ENCODE data around the gene PCNX1.
A peak's percentile ranks its signal among the peaks of the same experiment; 100 is the strongest.
"Not testable (repeated sequence)": the region's sequence is repeated elsewhere in the genome, so short reads cannot be mapped to it uniquely, and the experiment has no call there.

The PCNX1 gene

DNA sequence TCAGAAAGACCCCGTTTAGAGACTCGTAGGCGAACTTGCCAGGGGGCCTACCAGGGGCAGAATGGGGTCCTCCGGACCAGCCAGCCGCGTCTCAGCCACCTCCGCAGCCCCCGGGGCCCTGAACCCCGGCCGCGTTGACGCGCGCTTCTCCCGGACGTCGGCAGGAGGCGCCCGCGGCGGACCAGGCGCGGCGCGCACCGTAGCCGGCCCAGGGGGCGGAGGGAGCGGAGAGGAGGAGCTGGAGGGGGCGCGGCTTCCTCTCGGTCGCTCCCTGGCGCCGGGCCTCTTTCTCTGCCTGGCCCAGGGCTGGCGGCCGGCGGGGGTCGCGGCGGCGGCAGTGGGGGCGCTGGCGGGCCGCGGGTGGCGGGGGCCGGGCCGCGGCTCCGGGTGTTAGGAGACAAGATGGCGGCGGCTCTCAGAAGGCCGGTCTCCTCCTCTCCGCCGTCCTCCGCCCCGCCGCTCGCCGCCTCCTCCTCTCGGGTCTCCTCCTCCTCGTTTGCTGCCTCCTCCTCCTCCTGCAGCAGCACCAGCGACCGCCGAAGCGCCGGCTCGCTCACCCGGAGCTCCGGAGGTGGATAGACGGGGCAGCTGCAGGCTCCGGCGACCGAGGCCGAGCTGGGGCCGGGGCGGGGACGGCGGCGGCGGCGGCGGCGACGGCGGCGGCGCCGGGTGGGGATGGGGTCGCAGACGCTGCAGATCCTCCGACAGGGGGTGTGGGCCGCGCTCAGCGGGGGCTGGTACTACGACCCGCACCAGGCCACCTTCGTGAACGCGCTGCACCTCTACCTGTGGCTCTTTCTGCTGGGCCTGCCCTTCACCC is at the start of gene PCNX1:
TSS of gene PCNX1 (plus strand) at position 284 of the 820 bp plus-strand sequence. CDS start at position 676, 392 bp downstream.
- DNase-seq (ENCODE audit: low spot score) = peak; percentile 90

DNA sequence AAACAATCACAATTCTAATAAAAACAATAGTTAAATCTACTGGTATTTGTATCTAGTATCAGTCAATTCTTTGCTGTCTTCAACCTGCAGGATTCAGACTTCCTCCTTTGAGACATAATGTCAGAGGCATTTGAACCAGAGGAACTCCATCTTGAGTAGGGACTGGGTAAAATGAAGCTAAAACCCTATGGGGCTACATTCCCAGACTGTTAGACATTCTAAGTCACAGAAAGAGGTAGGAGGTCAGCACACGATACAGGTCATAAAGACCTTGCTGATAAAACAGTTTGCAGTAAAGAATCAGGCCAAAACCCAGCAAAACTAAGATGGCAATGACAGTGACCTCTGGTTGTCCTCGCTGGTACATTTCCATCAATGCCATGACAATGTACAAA is 49.8 kb upstream of the PCNX1 start:
- DNase-seq (ENCODE audit: low spot score) = no peak

- no peak for DNase-seq (ENCODE audit: low spot score)
These were observed 48.6 kb upstream of the PCNX1 start for GRCh38 chr14:70858641-70859040.

DNA sequence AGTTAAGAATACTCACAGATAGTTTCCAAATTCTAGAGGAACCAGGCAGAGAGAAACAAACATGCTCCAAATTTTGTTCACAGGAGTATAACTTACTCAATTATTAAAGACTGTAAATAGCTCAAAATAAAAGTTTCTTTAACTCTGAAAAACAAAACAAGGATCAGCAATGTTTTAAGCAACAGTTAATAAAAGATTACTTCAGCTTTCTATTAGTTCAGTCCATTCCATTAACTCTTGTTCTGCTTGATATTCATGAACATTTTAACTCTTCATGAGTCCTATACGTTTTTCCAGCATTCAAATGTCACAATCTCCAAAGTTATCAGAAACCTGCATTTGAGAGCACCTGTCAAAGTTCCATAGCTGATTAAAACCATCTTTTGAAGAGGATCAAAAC is 40.3 kb upstream of the PCNX1 start:
- not testable (repeated sequence) for DNase-seq (ENCODE audit: low spot score)

DNA sequence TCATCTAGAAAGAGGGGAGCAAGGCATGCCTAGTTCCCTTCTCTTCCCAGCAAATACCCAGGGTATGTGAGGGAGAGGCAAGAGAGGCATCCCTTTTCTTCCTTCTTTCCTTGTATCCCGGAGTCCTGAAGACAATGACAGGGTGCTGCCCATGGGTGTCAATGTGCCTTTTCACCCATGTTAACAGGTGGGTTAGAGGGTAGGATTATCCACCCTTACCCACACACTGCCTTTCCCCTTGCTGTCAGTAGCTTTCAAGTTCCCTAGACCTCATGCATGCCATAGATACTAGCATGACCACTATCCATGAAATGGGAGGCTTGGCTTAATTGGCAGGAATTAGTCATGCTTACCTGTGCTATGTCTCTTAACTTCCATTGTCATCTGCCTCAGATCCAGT is 36.3 kb upstream of the PCNX1 start:
- DNase-seq (ENCODE audit: low spot score) = no peak

GRCh38 chr14:70871863-70872677 is 35.2 kb upstream of the PCNX1 start:
- no peak for DNase-seq (ENCODE audit: low spot score)

- no peak for DNase-seq (ENCODE audit: low spot score)
These were observed 34.6 kb upstream of the PCNX1 start for GRCh38 chr14:70872678-70873020.

- no peak for DNase-seq (ENCODE audit: low spot score)
These were observed 33.6 kb upstream of the PCNX1 start for GRCh38 chr14:70873627-70874026.

DNA sequence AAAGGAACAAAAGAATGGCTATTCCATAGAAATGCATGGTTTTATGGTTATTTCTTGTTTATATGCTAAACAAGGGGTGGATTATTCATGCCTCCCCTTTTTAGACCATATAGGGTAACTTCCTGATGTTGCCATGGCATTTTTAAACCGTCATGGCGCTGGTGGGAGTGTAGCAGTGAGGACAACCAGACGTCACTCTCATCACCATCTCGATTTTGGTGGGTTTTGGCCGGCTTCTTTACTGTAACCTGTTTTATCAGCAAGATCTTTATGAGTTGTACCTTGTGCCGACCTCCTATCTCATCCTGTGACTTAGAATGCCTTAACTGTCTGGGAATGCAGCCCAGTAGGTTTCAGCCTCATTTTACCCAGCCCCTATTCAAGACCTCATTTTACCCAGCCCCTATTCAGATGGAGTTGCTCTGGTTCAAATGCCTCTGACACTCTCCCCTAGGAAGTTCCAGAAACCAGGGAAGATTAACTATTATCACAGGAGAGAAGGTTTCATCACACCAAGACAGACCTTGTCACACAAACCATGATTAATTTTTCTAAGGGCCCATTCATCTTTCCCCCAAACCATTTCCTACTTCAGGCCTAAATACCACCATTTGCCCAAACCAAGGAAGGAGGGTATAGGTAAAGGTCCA is 31.3 kb upstream of the PCNX1 start:
- DNase-seq (ENCODE audit: low spot score) = not testable (repeated sequence)

- DNase-seq (ENCODE audit: low spot score) = no peak
These were observed 27.8 kb upstream of the PCNX1 start for GRCh38 chr14:70879448-70879847.

- DNase-seq (ENCODE audit: low spot score) = not testable (repeated sequence)
These were observed 26.4 kb upstream of the PCNX1 start for GRCh38 chr14:70880888-70881287.

DNA sequence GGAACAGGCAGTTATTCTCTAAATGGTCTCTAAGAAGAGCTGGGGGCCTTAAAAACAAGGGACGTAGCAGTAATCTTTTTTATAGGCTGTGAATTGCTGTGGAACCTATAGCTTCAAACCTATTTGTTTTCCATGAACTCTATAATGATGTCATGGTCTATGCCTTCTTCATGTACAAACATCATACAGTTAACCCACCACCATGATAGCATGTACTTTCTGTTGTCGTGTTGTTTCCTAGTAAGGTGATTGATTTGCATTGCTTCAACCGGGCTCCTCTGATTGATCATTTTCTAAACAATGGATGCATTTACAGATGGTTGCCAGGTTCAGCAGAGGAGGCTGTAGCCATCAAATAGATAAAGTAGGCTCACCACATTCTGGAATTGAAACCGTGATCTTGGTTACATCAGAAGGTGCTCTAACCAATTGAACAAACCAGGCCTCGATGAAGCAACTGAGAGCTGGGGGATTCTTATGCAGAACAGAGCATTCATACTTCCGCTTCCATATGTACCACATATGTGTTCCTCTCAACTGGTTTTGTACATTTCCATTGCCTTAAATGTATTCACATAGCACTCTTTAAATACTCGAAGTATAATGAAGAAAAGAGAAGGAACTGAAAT is 25.6 kb upstream of the PCNX1 start:
- DNase-seq (ENCODE audit: low spot score) = no peak

- no peak for DNase-seq (ENCODE audit: low spot score)
These were observed 24.3 kb upstream of the PCNX1 start for GRCh38 chr14:70882776-70883492.

DNA sequence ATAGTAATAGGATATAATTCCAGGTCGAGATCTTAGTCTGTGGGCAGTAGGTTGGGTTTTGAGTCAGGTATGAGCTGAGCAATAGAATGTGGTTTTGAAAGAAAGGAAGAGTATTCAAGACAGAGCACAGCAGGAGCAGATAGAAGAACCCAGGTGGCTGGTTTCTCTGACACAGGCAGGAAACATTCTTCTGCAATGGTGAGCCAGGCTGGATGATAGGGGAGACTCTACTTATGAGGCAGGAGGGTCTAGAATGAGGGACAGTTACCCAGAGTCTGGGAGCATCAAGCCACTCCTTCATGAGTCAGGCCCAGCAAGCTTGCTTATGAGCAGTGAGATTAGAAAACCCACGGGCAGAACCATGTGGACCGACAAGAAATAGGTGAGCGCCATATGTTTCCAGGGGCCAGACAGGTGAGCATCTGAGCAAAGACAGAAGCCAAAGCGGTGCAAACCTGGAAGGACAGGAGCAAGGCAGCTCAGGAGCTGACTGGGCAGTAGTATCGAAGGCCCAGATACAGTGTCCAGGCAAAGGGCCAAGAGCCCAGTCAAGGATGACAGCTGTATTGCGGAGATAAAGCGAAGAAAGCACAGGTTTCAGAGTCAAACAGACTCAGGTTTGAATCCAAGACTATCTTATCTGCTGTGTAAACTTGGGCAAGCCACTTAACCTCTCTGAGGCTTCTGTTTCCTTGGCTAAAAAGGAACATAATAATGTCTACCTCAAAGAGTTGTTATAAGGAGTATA is 22.5 kb upstream of the PCNX1 start:
- DNase-seq (ENCODE audit: low spot score) = no peak

GRCh38 chr14:70885343-70886022 is 21.8 kb upstream of the PCNX1 start:
- DNase-seq (ENCODE audit: low spot score) = no peak

DNA sequence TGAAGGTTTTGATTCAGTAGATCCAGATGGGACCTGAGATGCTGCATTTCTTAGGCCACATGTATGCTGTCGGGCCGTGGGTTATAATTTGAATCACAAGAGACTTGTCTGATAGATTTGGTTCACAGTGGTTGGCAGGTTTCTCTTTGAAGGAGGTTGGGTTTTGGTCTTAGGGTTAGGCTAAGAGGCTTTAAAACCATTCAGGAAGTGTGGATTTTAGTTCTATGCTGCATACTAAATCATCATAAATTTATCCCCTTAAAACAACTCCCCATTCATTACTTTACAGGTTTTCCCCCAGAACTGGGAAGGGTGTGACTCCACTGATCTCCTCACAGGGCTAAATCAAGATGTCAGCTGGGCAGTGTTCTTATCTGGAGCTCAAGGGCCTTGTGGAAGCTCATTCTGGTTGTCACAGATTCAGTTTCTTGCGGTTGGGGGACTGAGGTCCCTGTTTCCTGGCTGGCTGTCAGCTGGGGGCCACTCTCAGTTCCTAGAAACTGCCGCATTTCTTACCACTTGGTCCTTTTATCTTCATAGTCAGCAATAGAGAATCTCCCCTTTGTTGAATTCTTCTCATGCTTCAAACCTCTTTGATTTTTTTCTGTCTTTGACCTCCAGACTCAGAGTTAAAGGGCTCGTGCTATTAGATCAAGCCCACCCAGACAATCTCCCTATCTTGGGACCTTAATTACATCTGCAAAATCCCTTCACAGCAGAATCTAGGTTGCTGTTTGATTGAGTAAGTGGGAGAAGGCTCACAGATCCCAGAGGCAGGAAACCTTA is 20.6 kb upstream of the PCNX1 start:
- peak; percentile 42 for DNase-seq (ENCODE audit: low spot score)

DNA sequence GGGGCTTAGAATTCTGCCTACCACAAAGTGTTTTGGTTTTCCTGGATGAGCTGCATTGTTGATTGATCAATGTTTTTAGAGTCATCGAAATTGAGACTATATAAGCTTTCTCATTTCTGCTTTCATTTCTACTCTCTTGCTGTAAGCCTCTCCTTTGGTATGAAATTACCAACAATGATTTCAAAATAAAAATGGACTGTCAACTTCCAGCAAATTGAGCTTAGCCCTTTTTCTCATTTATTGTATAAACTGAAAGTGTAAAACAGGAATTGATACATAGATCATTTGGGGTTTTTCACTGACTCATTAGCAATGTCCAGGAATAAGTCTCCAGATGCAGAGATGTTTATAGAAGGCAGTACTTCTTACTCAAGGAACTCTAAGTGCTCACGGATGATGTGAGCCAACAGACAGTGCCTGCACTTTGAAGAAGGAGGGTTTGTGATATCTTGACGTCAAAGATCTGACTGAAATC is 20.0 kb upstream of the PCNX1 start:
- DNase-seq (ENCODE audit: low spot score) = no peak

GRCh38 chr14:70887737-70888499 is 19.3 kb upstream of the PCNX1 start:
- no peak for DNase-seq (ENCODE audit: low spot score)

All from globus pallidus (tissue), 1 donor.